Vagina (tissue), 2 donors: ENCODE measurements around the gene UGT2B7.

Experiments used
- POLR2A ChIP-seq, 2 donors: fragments of 450-650 bp; IDR thresholded peaks; one replicate each; pipeline ENCODE4 v1.6.1; 2017; ENCODE audit warnings: antibody characterized with exemption in 2 of 2, mild to moderate bottlenecking in 2 of 2, moderate library complexity in 2 of 2
- POLR2AphosphoS5 ChIP-seq, 2 donors: sonication (generic); formaldehyde crosslinking; IDR thresholded peaks; one replicate each; pipeline ENCODE4 v1.9.0; 2017; ENCODE audit warnings: antibody characterized with exemption in 2 of 2, mild to moderate bottlenecking in 2 of 2, low read depth in 1 of 2; ENCODE audit not compliant: insufficient read depth in 1 of 2
- TF ChIP-seq, protein P1 (sequence below), 3 experiments: fragments of 450-650 bp in 2 of 3; fragments of 200-600 bp in 1 of 3; sonication (generic) in 1 of 3; IDR thresholded peaks; one replicate each; pipeline ENCODE4 v1.5.1; 2017 to 2019; ENCODE audit warnings: antibody characterized with exemption in 3 of 3, mild to moderate bottlenecking in 2 of 3, moderate library complexity in 2 of 3

DNA sequence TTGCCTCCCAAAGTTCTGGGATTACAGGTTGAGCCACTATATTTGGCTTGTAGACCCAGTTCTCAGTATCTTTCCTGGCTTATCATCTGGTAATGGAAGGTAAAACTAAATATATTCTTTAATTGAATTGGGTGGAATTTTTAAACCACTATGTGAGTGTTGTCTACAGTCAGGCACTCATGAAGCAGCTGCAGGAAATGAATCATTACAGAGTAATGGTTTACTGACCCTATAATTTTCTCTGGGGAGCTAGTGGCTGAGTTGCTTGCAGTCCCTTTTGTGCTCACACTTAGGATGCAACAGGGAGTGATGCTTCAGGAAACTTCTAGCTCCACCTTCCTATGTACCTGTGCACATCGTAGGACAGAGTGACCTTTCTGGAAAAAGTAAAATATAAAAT is 4.1 kb upstream of the UGT2B7 start:
- no peak for TF ChIP-seq POLR2A (IDR thresholded peaks at IDR 0.05)
- TF ChIP-seq, protein P1, sequence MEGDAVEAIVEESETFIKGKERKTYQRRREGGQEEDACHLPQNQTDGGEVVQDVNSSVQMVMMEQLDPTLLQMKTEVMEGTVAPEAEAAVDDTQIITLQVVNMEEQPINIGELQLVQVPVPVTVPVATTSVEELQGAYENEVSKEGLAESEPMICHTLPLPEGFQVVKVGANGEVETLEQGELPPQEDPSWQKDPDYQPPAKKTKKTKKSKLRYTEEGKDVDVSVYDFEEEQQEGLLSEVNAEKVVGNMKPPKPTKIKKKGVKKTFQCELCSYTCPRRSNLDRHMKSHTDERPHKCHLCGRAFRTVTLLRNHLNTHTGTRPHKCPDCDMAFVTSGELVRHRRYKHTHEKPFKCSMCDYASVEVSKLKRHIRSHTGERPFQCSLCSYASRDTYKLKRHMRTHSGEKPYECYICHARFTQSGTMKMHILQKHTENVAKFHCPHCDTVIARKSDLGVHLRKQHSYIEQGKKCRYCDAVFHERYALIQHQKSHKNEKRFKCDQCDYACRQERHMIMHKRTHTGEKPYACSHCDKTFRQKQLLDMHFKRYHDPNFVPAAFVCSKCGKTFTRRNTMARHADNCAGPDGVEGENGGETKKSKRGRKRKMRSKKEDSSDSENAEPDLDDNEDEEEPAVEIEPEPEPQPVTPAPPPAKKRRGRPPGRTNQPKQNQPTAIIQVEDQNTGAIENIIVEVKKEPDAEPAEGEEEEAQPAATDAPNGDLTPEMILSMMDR (IDR thresholded peaks at IDR 0.05) = no peak
- no peak for TF ChIP-seq POLR2AphosphoS5 (IDR thresholded peaks at IDR 0.05; ENCODE audit: insufficient read depth in 1 of 2, low read depth in 1 of 2)
